ENCODE results near the gene TCP1.

GRCh38 chr6:159800141-159800865, 10.9 kb upstream of the TCP1 start, which contains the start of gene PNLDC1:
- TF ChIP-seq EZH2 (IDR thresholded peaks at IDR 0.05), result no peak
- no peak for TF ChIP-seq POLR2AphosphoS5 (IDR thresholded peaks at IDR 0.05; ENCODE audit: borderline replicate concordance, low read depth, low read length)
